ENCODE data around the gene IFNL3. TPM values are rescaled to one million over a fixed set of nuclear protein-coding genes. Genes with fewer than 3 reads are reported as not detected.

Gene IFNL3
- total RNA-seq, 1 donor from 2014 or later, result not detected

DNA sequence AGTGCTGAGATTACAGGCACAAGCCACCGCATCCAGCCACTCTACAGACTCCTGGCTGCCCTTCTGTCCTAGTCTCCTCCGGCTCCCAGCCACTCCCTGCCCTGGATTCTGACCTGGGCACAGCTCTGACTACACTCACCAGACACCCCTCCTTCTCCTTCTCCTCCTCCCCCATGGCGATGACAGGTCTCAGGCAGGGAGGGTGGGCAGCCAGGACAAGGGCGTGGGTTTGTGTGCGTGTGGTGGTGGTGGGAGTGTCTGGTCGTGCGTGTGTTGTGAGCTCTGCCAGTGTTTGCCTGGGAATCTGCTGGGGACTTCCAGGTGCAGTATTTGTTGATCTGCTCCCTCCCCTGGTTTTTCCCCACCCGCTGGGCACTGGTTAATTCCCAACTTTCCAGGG, 51.0 kb downstream of the IFNL3 start:
- H3K4me1 Mint-ChIP-seq (ENCODE audit: unreplicated experiment), result peaks cover 4% of the 10 kb centered on the region
- TF ChIP-seq, protein P1, sequence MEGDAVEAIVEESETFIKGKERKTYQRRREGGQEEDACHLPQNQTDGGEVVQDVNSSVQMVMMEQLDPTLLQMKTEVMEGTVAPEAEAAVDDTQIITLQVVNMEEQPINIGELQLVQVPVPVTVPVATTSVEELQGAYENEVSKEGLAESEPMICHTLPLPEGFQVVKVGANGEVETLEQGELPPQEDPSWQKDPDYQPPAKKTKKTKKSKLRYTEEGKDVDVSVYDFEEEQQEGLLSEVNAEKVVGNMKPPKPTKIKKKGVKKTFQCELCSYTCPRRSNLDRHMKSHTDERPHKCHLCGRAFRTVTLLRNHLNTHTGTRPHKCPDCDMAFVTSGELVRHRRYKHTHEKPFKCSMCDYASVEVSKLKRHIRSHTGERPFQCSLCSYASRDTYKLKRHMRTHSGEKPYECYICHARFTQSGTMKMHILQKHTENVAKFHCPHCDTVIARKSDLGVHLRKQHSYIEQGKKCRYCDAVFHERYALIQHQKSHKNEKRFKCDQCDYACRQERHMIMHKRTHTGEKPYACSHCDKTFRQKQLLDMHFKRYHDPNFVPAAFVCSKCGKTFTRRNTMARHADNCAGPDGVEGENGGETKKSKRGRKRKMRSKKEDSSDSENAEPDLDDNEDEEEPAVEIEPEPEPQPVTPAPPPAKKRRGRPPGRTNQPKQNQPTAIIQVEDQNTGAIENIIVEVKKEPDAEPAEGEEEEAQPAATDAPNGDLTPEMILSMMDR (IDR thresholded peaks at IDR 0.05; ENCODE audit: unreplicated experiment), result no peak
- no peak overlapping the region for H3K27ac Mint-ChIP-seq (ENCODE audit: unreplicated experiment)
- peaks cover 17% of the 10 kb centered on the region for H3K27me3 Mint-ChIP-seq (ENCODE audit: unreplicated experiment)
- peaks cover 6% of the 10 kb centered on the region for H3K36me3 Mint-ChIP-seq (ENCODE audit: low read depth, unreplicated experiment)
- DNase-seq (ENCODE audit: low spot score), result no peak
- no peaks in the 10 kb centered on the region for H3K9me3 Mint-ChIP-seq (ENCODE audit: unreplicated experiment)
- H3K4me3 Mint-ChIP-seq (ENCODE audit: unreplicated experiment), result no peak overlapping the region

Other genes starting within 250 kb of the IFNL3 start
- gene FBXO27, start 212.5 kb downstream of the IFNL3 start, total RNA-seq (ENCODE audit: unreplicated experiment), result 4.0 TPM
- 0.46 TPM for gene ACP7, start 160.6 kb downstream of the IFNL3 start, total RNA-seq (ENCODE audit: unreplicated experiment)
- 48.8 TPM for gene PAK4, start 119.2 kb downstream of the IFNL3 start, total RNA-seq (ENCODE audit: unreplicated experiment)
- gene NCCRP1, start 48.0 kb downstream of the IFNL3 start, total RNA-seq (ENCODE audit: unreplicated experiment), result not detected
- not detected for gene SYCN, start 40.7 kb downstream of the IFNL3 start, total RNA-seq (ENCODE audit: unreplicated experiment)
- gene IFNL4, start 3.9 kb upstream of the IFNL3 start, total RNA-seq (ENCODE audit: unreplicated experiment), result not detected
- not detected for gene IFNL2, start 23.4 kb upstream of the IFNL3 start, total RNA-seq (ENCODE audit: unreplicated experiment)
- gene IFNL1, start 51.4 kb upstream of the IFNL3 start, total RNA-seq (ENCODE audit: unreplicated experiment), result not detected
- gene LRFN1, start 75.9 kb upstream of the IFNL3 start, total RNA-seq (ENCODE audit: unreplicated experiment), result 0.33 TPM
- 36.2 TPM for gene GMFG, start 91.0 kb upstream of the IFNL3 start, total RNA-seq (ENCODE audit: unreplicated experiment)
- 127 TPM for gene SAMD4B, start 97.4 kb upstream of the IFNL3 start, total RNA-seq (ENCODE audit: unreplicated experiment)
- 31.7 TPM for gene PAF1, start 146.1 kb upstream of the IFNL3 start, total RNA-seq (ENCODE audit: unreplicated experiment)
- gene MED29, start 146.4 kb upstream of the IFNL3 start, total RNA-seq (ENCODE audit: unreplicated experiment), result 32.4 TPM
- gene ZFP36, start 161.8 kb upstream of the IFNL3 start, total RNA-seq (ENCODE audit: unreplicated experiment), result 10.2 TPM
- 172 TPM for gene PLEKHG2, start 167.7 kb upstream of the IFNL3 start, total RNA-seq (ENCODE audit: unreplicated experiment)
- 2,151 TPM for gene RPS16, start 190.9 kb upstream of the IFNL3 start, total RNA-seq (ENCODE audit: unreplicated experiment)
- gene SUPT5H, start 200.6 kb upstream of the IFNL3 start, total RNA-seq (ENCODE audit: unreplicated experiment), result 139 TPM
- 86.2 TPM for gene TIMM50, start 235.8 kb upstream of the IFNL3 start, total RNA-seq (ENCODE audit: unreplicated experiment)